Fibroblast of skin of back (primary cell): ENCODE results near the gene CDK16. TPM values are rescaled to one million over a fixed set of nuclear protein-coding genes. Genes with fewer than 3 reads are reported as not detected.

Experiments
- DNase-seq: peaks from one replicate; pipeline ENCODE4 v3.0.0-alpha.2; 2013
- polyA plus RNA-seq, 2 experiments: library from polyadenylated mRNA; unstranded; fragments of 120-200 nt; gene quantifications; one replicate each; pipeline ENCODE4 v1.2.1, GENCODE V29; 2013; ENCODE audit not compliant: insufficient read length in 2 of 2

Gene CDK16
- 150 TPM for polyA plus RNA-seq (2013, experiment 1 of 2; ENCODE audit: insufficient read length)
- 98.6 TPM for polyA plus RNA-seq (2013, experiment 2 of 2; ENCODE audit: insufficient read length)

DNA sequence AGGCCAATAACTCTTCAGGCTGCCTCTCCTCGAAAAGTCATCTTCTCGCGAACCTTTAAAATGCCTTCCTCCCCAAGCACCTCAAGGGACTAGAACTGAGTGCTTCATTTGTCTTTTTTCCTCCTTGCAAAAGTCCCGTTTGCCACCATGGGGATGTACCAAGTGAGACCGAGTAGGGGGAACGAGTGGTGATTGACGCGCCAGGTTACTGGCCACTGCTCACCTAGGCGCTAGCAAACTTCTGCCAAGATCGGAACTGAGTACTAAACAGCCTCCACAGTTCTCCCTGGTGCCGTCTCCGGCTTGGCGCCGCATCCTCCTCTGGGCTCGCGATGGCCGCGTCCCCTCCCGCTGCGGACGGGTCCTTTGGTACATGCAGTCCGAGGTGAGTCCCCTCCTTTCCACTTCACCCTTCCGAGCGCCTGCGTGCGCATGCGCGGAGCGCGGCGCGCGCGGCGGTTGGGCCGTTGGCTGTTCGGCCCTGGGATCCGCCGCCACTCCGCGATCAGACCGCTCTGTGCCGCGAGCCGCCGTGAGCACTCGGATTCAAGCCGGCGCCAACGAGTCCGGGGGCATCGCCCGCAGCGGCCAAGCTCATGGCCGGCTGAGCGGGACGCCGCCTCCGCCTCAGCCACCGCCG is at the start of gene CDK16:
CDK16 (plus strand) TSS at position 402 of the 640 bp plus-strand sequence. CDS start 4,877 bp downstream, outside the sequence.
- peak; percentile 79 for DNase-seq

- no peak for DNase-seq
These were observed 49.2 kb upstream of the CDK16 start for GRCh38 chrX:47169273-47169672.

GRCh38 chrX:47169726-47170515 is 48.6 kb upstream of the CDK16 start:
- DNase-seq, result no peak

DNA sequence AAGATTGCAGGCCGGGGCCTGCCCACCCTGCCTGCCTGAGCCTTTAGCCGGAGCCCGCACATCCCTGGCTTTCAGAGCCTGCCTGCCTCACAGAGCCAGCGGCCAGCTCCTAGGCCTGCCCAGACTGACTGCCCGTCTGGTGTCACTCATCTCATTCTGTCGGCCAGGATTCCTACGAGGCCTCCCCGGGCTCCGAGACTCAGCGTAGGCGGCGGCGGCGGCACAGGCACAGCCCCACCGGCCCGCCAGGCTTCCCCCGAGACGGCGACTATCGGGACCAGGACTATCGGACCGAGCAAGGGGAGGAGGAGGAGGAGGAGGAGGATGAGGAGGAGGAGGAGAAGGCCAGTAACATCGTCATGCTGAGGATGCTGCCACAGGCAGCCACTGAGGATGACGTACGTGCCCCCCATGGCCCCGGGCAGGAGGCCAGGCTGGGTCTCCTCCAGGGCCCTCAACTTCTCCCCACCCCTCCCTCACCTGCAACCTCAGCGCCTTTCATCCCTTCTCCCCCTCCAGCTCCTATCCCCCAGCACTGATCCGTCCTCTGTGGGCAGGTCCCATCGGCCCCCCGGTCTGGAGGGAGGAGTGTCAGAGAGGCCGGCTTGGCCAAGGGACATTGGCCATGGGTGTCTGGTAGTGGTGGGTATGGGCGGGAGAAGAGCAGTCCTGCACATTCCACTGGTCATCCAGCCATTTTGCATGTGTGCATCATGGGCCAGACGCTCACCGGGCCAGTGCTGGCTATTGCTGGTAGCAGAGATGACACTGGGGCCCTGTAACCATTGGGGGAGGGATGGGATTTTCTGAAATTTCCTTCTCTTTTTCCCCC is 47.4 kb upstream of the CDK16 start:
- no peak for DNase-seq

DNA sequence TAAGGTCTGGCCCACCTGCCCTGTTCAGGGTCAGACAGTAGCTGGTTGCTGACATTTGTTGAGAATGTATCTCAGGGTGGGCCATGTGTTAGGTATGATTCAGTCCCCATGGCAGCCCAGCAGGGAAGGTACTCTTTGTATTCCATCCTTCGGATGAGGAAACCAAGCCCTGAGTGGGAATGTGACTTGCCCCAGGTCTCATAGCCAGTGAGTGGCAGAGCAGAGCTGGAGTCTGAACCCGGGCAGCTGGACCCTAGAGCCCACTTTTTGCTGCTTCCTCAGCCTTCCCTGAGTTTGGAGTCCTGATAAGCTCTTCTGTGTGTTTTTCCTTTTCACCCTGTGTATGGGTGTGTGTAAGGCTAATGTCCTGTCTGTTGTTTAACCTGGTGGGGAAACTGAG is 46.5 kb upstream of the CDK16 start:
- no peak for DNase-seq

- DNase-seq, result no peak
These were observed 45.9 kb upstream of the CDK16 start for GRCh38 chrX:47172549-47172948.

- no peak for DNase-seq
These were observed 45.3 kb upstream of the CDK16 start for GRCh38 chrX:47172971-47173792.

- DNase-seq, result no peak
These were observed 44.1 kb upstream of the CDK16 start for GRCh38 chrX:47174376-47174775.

DNA sequence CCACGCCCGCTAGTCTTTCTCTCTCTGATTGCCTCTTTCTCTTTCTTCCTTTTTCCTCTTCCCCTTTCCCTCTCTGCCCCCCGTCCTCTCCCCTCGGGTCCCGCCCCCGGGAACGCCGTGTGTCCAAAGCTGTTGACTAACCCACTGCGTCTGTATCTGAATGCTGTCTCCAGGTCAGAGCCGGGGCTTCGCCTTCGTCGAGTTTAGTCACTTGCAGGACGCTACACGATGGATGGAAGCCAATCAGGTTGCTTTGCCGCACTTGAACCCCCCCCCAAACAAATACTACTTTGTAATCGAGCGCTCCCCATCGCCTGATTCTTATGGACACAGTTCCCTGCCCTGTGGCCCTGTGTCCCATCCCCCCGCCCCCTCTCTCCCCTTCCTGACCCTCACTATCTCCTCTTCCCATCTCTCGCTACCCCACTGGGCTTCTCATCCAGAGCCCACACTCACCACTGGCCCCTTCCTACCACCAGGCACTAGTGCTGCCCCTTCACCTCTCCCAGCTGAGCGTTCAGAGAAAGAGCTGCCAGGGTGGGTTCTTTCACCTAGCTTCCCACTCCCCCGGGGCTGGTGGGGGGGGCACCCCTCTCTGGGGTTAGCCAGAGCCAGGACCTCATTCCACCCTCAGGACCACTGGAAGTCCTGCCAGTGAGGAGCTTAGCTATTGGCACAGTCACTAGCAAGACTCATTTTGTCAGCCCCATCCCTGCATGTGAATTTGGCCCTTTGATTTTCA is 43.5 kb upstream of the CDK16 start:
- DNase-seq, result no peak

DNA sequence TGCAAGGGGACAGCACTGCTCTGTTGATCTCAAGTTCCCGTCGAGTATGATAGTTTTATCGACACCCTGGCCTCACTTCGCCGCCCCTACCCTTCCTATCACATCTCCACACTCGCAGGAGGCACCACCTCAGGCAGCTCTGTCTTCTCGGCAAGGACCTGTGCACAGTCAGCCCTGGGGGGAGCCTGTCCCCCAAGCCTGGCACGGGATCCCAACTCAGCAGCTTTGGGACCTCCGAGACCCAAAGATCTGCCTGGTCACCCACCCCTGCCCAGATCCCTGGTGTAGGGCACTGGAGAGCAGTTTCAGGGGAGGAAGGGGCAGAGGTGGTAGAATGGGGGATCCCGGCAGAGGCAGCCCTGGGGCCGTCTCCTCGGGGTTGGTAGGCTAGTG is 42.9 kb upstream of the CDK16 start:
- DNase-seq, result no peak

- DNase-seq, result no peak
These were observed 42.3 kb upstream of the CDK16 start for GRCh38 chrX:47176101-47176740.

GRCh38 chrX:47177079-47177478 is 41.4 kb upstream of the CDK16 start:
- no peak for DNase-seq

DNA sequence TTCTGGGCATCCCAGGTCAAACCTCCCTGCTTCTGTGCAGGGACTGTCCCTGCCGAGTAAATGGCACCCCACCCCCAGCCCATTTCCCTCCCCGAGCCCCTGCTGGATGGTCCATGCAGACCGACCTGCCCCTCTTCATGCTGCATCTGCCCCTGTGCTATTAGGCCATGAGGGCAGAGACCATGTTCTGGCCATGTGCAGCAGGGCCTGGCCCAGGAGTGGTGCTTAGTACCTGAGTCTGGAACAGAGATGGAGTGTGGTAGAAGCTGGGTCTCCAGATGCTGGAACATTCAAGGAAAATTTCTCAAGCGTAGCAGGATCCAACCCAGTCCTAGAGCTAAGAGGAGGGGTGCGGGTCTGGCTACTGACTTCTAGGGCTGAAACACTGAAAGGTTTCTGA is 40.1 kb upstream of the CDK16 start:
- DNase-seq, result no peak

DNA sequence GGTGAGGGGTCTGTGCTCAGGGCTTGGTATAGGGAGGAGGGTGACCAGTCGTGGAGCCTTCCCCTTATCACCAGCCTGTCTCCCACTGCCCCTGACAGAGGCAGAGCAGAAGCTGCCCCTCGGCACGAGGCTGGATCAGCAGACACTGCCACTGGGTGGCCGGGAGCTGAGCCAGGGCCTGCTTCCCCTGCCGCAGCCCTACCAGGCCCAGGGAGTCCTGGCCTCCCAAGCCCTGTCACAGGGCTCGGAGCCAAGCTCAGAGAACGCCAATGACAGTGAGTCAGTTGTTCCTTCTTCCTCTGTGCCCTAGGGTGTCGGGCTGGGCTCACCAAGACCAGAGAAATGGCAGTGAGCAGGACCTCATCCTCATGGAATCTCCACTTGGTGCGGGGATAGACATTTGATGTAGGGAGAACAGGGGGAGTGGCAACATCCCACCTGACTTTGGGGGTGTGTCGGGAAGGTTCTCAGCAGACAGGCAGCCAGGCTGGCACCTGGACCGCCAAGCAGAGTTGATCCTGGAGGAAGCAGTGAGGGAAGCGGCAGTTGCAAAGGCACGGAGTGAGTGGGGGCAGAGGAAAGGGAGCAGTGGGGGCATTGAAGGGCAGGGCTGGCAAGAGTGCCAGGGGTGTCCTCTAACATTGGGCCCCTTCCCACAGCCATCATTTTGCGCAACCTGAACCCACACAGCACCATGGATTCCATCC is 39.1 kb upstream of the CDK16 start:
- DNase-seq, result peak; percentile 53

GRCh38 chrX:47179928-47180255 is 38.6 kb upstream of the CDK16 start:
- no peak for DNase-seq

DNA sequence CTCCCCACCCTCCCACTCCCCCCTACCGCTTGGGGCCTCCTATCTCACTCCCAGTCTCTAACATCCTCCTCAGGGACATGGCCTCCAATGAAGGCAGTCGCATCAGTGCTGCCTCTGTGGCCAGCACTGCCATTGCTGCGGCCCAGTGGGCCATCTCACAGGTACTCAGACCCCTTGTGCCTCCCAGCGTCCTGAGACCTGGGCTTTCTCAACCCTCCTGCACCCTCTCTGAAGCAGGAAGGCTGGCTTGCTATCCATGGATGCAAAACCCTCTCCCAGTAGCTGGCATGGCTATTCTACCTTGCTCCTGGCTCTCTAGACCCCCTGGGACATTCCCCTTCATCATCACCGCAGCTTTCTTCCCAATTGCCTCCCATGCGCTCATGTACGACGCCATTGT is 38.1 kb upstream of the CDK16 start:
- no peak for DNase-seq

- DNase-seq, result no peak
These were observed 37.2 kb upstream of the CDK16 start for GRCh38 chrX:47181301-47181700.

DNA sequence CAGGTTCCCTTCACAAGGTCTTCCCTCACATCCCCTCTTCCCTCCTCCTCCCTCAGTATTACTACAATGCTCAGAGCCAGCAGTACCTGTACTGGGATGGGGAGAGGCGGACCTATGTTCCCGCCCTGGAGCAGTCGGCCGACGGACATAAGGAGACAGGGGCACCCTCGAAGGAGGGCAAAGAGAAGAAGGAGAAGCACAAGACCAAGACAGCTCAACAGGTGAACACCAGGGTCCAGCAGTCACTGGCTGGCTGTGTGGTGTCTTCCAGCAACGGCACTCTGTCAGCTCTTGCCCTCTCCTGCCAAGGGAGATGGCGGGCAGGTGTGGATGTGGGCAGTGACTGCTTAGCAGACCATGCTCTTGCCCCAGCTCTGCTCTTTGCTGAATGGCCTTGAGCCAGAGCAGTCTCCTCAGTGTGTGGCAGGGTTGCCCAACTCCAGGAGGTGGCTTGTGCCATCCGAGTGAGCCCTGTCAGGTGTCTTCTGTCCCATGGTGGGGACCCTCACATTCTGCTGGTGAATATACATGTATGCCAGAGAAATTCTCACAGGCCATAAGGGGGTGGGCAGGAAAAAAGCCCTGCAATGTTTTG is 36.3 kb upstream of the CDK16 start:
- no peak for DNase-seq

DNA sequence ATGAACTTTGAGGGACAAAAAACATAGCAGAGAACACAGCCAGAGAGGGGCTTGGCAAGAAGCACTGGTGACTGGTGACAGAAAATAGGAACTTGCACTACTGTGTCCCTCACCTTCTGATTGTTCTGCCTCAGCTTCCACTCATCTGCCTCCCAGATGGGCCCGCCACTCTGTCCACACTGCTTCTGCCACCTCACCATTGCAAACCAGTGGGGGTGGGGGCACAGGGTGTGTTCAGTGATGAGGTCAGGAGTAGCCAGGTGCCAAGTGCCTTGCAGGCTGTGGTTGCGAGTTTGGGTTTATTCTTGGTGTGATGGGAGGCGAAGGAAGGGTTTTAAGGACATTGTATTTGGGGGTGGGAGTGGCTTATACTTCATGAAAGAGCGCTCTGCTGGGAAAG is 34.0 kb upstream of the CDK16 start:
- no peak for DNase-seq

GRCh38 chrX:47185241-47185640 is 33.2 kb upstream of the CDK16 start:
- no peak for DNase-seq
